AML-193 (cell line): ENCODE results near the gene FRMD7.
"Not testable (repeated sequence)": the region's sequence is repeated elsewhere in the genome, so short reads cannot be mapped to it uniquely, and the experiment has no call there.

Experiments
- DNase-seq, 2 experiments: peaks; one replicate each; lab custom pipeline; 2025; lab: John Stamatoyannopoulos, UW

Gene FRMD7

GRCh38 chrX:132127743-132128142, at the start of gene FRMD7:
TSS of gene FRMD7 (minus strand) at chrX:132128020. CDS start at chrX:132127844, 176 bp downstream.
- no peak for DNase-seq

GRCh38 chrX:132173647-132174046, 45.8 kb upstream of the FRMD7 start:
- DNase-seq = no peak

DNA sequence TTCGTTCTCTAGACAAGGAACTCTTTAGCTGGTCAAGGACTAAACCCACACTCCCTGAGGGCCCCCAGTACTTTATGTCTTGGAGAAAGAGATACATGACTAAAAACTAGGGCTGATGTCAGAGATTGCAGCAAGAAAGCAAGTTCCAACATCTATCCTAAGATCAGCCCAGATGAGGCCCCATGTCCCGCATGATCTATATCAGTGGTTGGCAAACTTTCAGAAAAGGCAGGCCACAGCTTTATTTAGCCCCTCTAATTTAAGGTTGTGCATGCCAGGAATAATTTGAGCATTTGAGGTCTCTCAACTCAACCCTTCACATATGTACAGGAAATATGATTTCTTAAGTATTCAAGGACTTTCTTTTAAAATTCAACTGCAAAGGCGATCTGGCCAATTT, 44.1 kb upstream of the FRMD7 start:
- DNase-seq = no peak

GRCh38 chrX:132171478-132171877, 43.7 kb upstream of the FRMD7 start:
- DNase-seq = no peak

DNA sequence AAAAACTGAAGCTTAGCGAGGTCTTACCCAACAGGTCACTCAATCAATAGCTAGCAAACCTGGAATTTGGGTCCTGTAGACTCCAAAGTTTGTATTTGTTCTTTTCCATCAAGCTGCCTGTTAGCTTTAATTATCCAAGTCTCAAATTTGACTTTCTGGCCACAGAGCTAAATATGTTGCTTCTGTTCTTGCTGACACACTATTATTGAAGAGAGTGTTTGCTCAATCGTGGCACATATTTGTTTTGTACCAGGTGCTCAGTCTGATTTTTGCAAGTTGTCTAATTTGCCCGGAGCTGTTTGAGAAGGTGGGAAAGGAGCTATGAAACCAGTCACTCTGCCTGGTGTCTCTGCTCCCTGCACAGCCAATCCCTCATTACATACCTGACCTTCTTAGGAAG, 41.7 kb upstream of the FRMD7 start:
- DNase-seq = no peak

- no peak for DNase-seq
Measured at GRCh38 chrX:132165651-132166050, 37.8 kb upstream of the FRMD7 start.

GRCh38 chrX:132165005-132165404, 37.2 kb upstream of the FRMD7 start:
- no peak for DNase-seq

DNA sequence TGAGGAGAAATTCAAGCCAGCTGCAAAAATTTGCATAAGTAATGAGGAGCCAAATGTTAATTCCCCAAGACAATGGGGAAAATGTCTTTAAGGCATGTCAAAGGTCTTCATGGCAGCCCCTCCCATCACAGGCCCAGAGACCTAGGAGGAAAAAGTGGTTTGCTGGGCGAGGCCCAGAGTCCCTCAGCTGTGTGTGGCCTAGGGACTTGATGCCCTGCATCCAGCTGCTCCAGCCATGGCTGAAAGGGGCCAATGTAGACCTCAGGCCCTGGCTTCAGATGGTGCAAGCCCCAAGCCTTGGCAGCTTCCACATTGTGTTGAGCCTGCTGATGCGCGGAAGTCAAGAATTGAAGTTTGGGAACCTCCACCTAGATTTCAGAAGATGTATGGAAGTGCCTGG, 35.3 kb upstream of the FRMD7 start:
- DNase-seq = not testable (repeated sequence)

- no peak for DNase-seq
Measured at GRCh38 chrX:132153166-132153565, 25.3 kb upstream of the FRMD7 start.

DNA sequence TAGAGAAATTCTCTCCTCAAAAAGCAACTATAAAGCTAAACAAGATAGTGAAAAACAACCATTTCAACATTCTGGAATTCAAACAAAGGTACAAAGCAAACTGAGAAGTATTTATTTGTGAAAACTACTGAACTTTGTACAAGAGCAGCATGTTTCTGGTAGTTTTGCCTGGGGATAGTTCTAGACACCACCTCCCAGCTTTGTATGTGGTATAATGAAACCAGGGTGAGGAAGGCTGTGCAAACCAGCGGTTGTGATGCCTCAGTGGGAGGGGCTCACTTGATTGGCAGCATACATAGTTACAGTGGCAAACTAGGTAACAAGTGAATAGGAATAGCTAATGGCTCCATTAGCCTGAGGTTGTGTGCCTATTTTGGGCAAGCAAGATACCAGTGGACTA, 18.6 kb upstream of the FRMD7 start:
- no peak for DNase-seq

- DNase-seq = no peak
Measured at GRCh38 chrX:132144061-132144460, 16.2 kb upstream of the FRMD7 start.

DNA sequence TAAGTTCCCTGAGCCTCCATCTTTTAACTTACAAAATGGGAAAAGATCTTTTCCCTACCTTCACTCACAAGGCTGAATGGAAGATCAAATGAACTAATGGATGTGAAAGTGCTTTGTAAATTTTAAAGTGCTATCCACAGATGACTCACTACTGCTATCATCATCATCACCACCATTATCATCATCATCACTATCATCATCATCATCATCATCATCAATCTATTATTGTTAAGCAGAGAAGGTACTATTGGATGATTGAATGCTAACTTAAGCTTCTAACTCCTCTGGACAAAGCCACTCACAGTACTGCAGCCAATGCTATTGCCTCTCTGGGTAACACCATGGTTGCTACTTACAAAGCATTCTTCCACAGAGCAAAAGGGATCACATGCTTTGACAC, 1.9 kb downstream of the FRMD7 start:
- DNase-seq = no peak

GRCh38 chrX:132120913-132121312, 6.9 kb downstream of the FRMD7 start:
- DNase-seq = no peak

DNA sequence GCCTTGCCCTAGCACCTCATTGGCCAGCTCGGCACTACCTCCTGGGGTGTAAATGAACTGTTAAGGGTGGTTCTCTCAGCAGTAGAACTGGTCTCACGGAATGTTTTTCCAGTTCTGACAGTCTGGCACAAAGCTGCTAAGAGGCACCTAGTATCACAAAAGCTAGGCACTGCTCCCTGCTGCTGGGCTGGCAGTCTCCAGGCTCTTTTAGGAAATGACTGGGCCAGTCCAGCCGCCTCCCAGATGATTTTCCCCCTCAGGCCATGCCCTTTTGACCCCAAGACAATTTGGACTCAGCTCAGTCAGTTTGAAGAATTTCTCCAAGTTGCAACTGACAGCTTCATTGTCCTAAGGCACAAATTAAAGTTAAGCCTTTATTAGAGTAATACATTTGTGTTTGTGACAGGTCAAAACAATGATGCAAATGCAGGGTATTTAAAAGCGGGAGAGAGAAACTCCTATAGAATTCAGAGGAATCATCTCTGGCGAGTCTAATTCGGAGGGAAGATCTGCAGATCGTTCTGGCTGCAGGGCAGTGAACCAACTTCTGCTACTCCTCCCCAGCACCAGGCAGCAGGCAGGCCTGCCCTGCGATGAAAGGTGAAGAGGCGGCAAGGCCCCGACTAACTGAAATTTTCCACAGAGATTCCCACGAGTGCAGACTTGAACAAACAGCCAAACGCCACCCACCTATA, 7.9 kb downstream of the FRMD7 start:
- no peak for DNase-seq

DNA sequence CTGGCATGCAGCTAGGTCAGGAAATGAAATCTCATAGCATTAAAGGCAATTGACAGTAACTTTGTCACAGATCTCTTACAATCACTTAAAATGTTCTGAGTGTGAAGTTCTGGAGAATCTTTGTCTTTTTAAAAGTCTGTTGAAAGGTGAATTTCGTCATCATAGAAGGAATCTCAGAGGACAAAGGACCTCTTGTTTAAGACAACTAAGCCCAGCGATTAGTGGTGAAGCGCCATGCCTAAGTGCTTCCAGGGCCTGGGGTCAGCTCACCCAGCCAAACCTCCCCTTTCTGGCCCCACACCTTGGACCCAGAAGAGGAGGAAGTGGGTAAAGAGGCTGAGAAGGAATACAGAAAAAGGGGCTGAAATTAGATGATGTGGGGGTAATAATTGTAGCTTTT, 8.5 kb downstream of the FRMD7 start:
- no peak for DNase-seq

DNA sequence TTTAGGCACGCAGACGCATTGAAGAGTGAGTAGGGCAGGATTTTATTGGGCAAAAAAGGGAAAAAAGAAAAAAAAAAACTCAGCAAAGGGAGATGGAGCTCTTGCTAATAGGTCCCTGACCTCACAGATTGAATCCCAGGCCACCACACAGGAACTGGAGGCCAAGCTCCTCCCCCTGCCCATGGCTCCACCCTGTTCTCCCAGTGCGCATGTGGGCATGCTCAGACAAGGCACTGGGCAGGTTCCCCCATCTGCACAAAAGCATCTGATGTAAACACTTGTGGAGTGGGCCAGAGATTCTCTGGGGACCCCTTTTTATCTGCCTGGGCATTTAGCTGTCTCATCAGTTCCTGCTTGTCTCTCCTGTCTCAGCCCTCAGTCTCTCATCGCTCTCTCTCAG, 9.5 kb downstream of the FRMD7 start:
- no peak for DNase-seq

DNA sequence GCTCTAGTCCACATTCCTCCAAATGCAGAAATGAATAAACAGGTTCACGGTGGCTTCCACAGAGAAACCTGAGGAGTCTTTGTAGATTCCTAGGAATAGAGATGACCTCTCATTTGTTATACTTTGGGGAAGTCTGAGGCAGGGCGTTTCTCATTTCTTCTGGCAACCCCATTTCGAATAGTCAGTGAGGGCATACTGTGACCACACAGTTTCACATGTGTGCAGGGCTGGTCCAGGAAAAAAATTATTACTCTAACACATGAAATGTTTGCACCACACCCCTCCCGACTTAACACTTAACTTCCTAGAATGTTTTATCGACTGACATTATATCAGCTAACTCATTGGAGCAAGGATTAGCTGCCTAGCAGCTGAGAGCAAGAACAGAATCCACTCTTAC, 12.0 kb downstream of the FRMD7 start:
- DNase-seq = no peak

GRCh38 chrX:132114607-132115006, 13.2 kb downstream of the FRMD7 start:
- DNase-seq = no peak

DNA sequence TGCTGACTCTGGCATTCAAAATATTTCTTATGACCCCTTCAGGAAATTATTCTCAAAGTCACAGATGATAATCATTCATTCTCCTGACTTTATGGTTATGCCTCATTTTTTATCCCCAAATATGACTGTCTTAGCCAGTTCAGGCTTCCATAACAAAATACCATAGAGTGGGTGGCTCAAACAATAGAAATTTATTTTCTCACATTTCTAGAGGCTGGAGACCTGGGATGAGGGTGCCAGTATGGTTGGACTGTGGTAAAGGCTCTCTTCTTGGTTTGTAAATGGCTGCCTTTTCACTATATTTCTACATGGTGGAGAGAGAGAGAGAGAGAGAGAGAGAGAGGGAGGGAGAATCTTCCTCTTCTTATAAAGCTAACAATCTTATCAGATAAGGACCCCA, 20.5 kb downstream of the FRMD7 start:
- DNase-seq = no peak

DNA sequence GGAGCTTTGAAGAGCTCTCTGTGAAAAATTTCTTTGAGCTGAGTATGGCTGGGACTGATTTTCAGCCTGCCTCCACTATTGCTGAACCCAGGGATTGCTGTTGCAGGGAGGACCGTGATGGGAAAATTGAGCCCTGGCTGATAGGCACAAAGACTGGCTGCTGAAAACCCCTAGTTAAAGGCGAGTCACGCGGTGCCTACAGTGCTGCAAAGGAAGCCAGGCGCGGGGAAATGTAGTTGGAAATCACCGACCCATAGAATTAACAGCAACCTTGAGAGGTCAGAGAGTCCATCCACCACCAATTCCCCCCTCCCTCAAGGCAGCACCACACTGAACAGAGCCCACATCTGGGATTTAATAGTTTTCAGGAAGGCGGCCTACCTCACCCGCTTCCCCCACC, 26.0 kb downstream of the FRMD7 start:
- no peak for DNase-seq

GRCh38 chrX:132101206-132101605, 26.6 kb downstream of the FRMD7 start:
- DNase-seq = no peak

DNA sequence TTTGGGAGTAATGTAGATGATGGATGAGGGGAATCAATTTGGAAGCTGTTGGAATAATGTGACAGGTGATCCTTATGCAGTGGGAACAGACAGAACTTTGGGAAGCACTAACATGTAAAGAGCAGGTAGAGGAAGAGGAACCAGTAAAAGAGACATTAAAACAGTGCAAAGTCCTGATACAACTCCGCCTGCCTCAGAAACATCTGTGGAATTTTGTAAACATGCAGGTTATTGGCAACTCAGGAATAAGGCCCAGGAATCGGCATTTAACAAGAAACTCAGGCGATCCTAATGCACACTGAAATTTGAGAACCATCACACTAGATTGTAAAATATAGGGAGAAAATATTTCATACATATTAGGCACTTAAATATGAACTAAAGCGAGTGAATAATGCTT, 29.1 kb downstream of the FRMD7 start:
- not testable (repeated sequence) for DNase-seq

GRCh38 chrX:132094164-132094563, 33.7 kb downstream of the FRMD7 start:
- DNase-seq = no peak

DNA sequence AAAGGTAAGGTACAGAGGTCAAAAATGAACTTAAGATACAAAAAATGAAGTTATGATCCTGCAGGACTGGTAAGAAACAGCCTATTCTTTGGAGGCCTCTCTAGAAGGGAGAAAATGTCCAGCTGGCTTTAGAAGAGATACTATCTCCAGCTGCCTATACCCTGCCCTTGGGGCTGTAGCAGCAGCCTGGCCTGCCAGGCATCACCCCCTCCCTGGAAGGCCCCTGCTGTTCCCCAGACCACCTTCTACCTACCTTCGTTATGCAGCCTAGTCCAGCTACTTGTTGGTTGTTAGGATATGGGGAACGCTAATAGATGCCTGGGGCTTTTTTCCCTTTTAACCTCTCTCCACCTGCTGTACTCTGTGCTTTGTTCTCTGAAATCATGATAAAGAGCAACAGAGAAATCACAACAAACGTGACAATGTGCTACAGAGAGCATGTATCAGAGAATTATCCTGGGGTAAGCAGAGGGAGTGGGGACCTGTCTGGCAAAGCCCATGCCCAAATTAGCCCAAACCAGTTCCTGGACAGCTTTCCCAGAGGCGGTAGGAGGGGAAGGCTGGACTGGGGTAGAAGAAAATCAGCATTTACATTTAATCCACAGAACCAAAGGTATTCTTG, 34.5 kb downstream of the FRMD7 start:
- DNase-seq = no peak
